Vagina (tissue), 2 donors: ENCODE results near the gene SPAG8. TPM values are rescaled to one million over a fixed set of nuclear protein-coding genes. Genes with fewer than 3 reads are reported as not detected.
A peak's percentile ranks its signal among the peaks of the same experiment; 100 is the strongest.

Source experiments
- DNase-seq, 2 donors: peaks; one replicate each; pipeline ENCODE4 v3.0.0-alpha.2; 2017; ENCODE audit errors: extremely low spot score in 2 of 2
- H3K27ac ChIP-seq: fragments of 200-600 bp; sonication (generic); one replicate; pipeline ENCODE4 v1.5.1; 2019
- H3K27me3 ChIP-seq: fragments of 200-600 bp; sonication (generic); one replicate; pipeline ENCODE4 v1.5.1; 2019
- H3K36me3 ChIP-seq, 2 donors: fragments of 200-600 bp; sonication (generic); one replicate each; pipeline ENCODE4 v1.5.1; 2017 to 2019
- H3K4me1 ChIP-seq: fragments of 200-600 bp; sonication (generic); one replicate; pipeline ENCODE4 v1.5.1; 2019
- H3K4me3 ChIP-seq, 2 donors: fragments of 200-600 bp; sonication (generic); 1 replicate in 1 of 2; 2 replicates in 1 of 2; pipeline ENCODE4 v1.5.1; 2016 to 2019
- H3K9me3 ChIP-seq: fragments of 200-600 bp; sonication (generic); one replicate; pipeline ENCODE4 v1.5.1; 2019
- POLR2A ChIP-seq, 2 donors: fragments of 450-650 bp; IDR thresholded peaks; one replicate each; pipeline ENCODE4 v1.6.1; 2017; ENCODE audit warnings: antibody characterized with exemption in 2 of 2, mild to moderate bottlenecking in 2 of 2, moderate library complexity in 2 of 2
- POLR2AphosphoS5 ChIP-seq, 2 donors: sonication (generic); formaldehyde crosslinking; IDR thresholded peaks; one replicate each; pipeline ENCODE4 v1.9.0; 2017; ENCODE audit warnings: antibody characterized with exemption in 2 of 2, mild to moderate bottlenecking in 2 of 2, low read depth in 1 of 2; ENCODE audit not compliant: insufficient read depth in 1 of 2
- intact Hi-C: fragments of 100-400 bp; cut with DNase I; formaldehyde crosslinking; loops from one replicate; pipeline ENCODE4 v1.15.1; 2023
- total RNA-seq: library from RNA; depleted of rRNA; stranded (reverse); fragments of >200 nt; gene quantifications from one replicate; pipeline ENCODE4 v1.2.3, GENCODE V29; 2016
- TF ChIP-seq, protein P1 (sequence below), 3 experiments: fragments of 450-650 bp in 2 of 3; fragments of 200-600 bp in 1 of 3; sonication (generic) in 1 of 3; IDR thresholded peaks; one replicate each; pipeline ENCODE4 v1.5.1; 2017 to 2019; ENCODE audit warnings: antibody characterized with exemption in 3 of 3, mild to moderate bottlenecking in 2 of 3, moderate library complexity in 2 of 3

The SPAG8 gene
- total RNA-seq, 1 donor from 2014 or later: not detected

DNA sequence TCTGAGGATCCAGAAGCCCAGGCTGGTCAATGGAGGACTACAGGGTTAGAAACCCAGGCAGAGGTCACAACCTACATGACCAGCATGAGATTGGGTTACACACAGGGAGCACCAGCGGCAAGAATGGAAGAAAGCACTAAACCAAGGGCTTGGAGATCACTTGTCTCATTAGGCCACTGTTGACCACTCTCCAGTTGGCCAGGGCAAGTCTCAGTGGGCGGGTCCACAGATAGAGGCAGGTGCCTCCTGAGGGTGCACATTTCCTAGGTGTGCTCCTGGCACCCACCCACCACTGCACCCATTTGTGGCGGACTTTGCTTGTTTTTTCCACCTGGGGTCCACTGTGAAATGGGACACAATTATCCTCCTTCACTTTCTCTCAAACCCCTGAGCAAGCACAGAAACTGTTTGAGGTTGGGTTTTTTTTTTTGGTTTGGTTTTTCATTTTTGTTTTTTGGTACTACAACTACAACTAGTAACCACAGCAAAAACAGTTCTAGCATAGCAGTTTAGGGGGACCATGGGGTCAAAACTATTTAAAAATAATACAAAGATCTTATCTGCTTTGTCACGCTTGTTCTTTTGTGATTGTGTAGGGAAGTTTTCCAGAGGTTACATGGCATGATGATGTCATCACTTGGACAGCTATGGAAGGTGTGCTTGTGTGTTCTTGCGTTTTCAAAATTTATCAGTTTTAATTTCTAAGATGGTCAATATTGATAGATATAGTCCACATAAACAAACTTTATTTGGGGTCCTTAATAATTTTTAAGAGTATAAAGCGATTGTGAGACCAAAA lies 14.6 kb downstream of the SPAG8 start:
- Histone ChIP-seq H3K36me3 (peaks cover 0 to 10% of the 10 kb centered on the region in 2 donors), H3K27ac (no peak overlapping the region), H3K4me1 (peaks cover 44% of the 10 kb centered on the region), H3K9me3 (no peaks in the 10 kb centered on the region), H3K27me3 (no peaks in the 10 kb centered on the region), H3K4me3 (no peak overlapping the region)
- DNase-seq: no peak
- intact Hi-C loops: loop anchor here (5.0 kb wide), 1 partner anchor 50 kb away; no protein-coding TSS in a partner anchor
- TF ChIP-seq, protein P1, sequence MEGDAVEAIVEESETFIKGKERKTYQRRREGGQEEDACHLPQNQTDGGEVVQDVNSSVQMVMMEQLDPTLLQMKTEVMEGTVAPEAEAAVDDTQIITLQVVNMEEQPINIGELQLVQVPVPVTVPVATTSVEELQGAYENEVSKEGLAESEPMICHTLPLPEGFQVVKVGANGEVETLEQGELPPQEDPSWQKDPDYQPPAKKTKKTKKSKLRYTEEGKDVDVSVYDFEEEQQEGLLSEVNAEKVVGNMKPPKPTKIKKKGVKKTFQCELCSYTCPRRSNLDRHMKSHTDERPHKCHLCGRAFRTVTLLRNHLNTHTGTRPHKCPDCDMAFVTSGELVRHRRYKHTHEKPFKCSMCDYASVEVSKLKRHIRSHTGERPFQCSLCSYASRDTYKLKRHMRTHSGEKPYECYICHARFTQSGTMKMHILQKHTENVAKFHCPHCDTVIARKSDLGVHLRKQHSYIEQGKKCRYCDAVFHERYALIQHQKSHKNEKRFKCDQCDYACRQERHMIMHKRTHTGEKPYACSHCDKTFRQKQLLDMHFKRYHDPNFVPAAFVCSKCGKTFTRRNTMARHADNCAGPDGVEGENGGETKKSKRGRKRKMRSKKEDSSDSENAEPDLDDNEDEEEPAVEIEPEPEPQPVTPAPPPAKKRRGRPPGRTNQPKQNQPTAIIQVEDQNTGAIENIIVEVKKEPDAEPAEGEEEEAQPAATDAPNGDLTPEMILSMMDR (IDR thresholded peaks at IDR 0.05): no peak
- TF ChIP-seq POLR2A (IDR thresholded peaks at IDR 0.05) (no peak), POLR2AphosphoS5 (IDR thresholded peaks at IDR 0.05; ENCODE audit: insufficient read depth in 1 of 2, low read depth in 1 of 2) (no peak)

DNA sequence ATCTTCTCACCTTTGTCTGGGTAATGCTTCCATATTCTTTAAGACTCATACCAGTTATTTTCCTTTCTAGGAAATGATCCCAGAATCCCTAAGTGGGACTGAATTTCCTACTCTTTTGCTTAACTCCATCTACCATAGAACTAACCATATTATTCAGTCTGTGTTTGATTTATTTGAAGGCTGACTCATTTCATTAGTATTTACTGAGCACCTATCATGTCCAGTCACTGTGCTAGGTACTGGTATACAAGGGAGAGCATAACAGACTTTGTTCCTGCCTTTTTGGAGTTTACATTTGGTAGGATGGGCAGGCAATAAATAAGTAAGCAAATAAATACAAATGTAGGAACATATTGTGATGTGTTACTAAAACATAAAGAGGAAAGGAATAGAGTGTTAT lies 16.4 kb downstream of the SPAG8 start:
- peaks cover 59% of the 10 kb centered on the region for H3K4me1 ChIP-seq
- TF ChIP-seq POLR2AphosphoS5 (IDR thresholded peaks at IDR 0.05; ENCODE audit: insufficient read depth in 1 of 2, low read depth in 1 of 2) (no peak), POLR2A (IDR thresholded peaks at IDR 0.05) (no peak)
- TF ChIP-seq, protein P1 (IDR thresholded peaks at IDR 0.05): no peak
- peaks cover 0 to 5% of the 10 kb centered on the region in 2 donors for H3K36me3 ChIP-seq
- no peak for DNase-seq
- H3K4me3 ChIP-seq: no peak overlapping the region
- no peaks in the 10 kb centered on the region for H3K27me3 ChIP-seq
- intact Hi-C loops: loop anchor here (5.0 kb wide), 1 partner anchor 52 kb away; no protein-coding TSS in a partner anchor
- H3K27ac ChIP-seq: no peak overlapping the region
- H3K9me3 ChIP-seq: no peaks in the 10 kb centered on the region

DNA sequence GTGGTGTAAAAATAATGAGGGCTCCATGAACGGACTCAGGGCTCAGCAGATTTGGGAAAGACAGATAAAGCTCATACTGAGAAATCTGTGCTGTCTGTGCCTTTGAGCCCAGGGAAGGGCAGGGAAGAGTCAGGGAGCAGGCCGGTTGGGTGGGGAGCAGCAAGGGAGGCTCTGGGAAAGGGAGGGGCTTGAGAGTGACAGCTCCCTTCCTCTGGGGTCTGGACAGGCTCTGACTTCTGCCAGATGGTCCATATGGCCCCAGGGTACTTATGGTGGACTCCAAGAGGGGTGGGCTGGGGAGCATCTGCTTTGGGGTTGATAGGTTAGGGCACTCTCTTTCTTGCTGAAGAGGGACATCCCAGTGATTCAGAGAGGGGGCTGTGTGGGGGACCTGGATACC lies 18.6 kb downstream of the SPAG8 start:
- Histone ChIP-seq H3K4me1 (peaks cover 62% of the 10 kb centered on the region), H3K4me3 (peak overlapping the region; percentile 62 to 63)

DNA sequence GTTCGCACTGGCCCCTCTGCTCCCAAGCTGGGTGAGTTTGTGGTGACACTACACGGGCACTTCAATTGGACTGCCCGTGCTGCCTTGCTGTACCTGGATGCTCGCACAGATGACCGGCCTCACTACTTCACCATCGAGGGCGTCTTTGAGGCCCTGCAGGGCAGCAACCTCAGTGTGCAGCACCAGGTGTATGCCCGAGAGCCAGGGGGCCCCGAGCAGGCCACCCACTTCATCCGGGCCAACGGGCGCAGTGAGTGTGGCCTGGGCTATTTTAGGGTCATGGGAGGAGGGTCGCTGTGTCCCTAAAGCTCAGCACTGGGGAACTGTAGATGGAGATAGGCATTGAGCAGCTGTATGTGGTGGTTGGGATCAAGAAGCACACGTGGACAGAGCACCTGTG lies 19.2 kb downstream of the SPAG8 start:
- Histone ChIP-seq H3K4me3 (peak overlapping the region; percentile 62 to 63), H3K4me1 (peaks cover 62% of the 10 kb centered on the region), H3K27ac (peak overlapping the region; percentile 81), H3K9me3 (no peaks in the 10 kb centered on the region), H3K27me3 (no peaks in the 10 kb centered on the region), H3K36me3 (no peaks in the 10 kb centered on the region)
- TF ChIP-seq POLR2AphosphoS5 (IDR thresholded peaks at IDR 0.05; ENCODE audit: insufficient read depth in 1 of 2, low read depth in 1 of 2): no peak
- no peak for TF ChIP-seq POLR2A (IDR thresholded peaks at IDR 0.05)
- TF ChIP-seq, protein P1 (IDR thresholded peaks at IDR 0.05): no peak
- intact Hi-C loops: loop anchor here (5.0 kb wide), 1 partner anchor 89 kb away; no protein-coding TSS in a partner anchor
- no peak for DNase-seq

More for the DNA sequence above, 18.6 kb downstream of the SPAG8 start:
- intact Hi-C loops: loop anchor here (5.0 kb wide), 1 partner anchor 89 kb away; no protein-coding TSS in a partner anchor
- DNase-seq: no peak
- TF ChIP-seq, protein P1 (IDR thresholded peaks at IDR 0.05): no peak
- no peak for TF ChIP-seq POLR2AphosphoS5 (IDR thresholded peaks at IDR 0.05; ENCODE audit: insufficient read depth in 1 of 2, low read depth in 1 of 2)
- no peak for TF ChIP-seq POLR2A (IDR thresholded peaks at IDR 0.05)
- Histone ChIP-seq H3K9me3 (no peaks in the 10 kb centered on the region), H3K27ac (peak overlapping the region; percentile 81), H3K27me3 (no peaks in the 10 kb centered on the region), H3K36me3 (no peaks in the 10 kb centered on the region)
